Body of pancreas (tissue), 4 donors: ENCODE measurements around the gene LRFN2. TPM values are rescaled to one million over a fixed set of nuclear protein-coding genes. Genes with fewer than 3 reads are reported as not detected.

Experiments used
- ATAC-seq: fragments of 150-250 bp; one replicate; pipeline ENCODE4 v1.9.1; 2016
- DNase-seq, 4 donors: peaks; one replicate each; pipeline ENCODE4 v3.0.0-alpha.2; 2019
- H3K27ac ChIP-seq, 4 donors: fragments of 200-600 bp; sonication (generic); 1 replicate in 3 of 4; 2 replicates in 1 of 4; pipeline versions ENCODE4 v1.5.1 to v1.6.1; 2016 to 2019; ENCODE audit warnings: mild to moderate bottlenecking in 1 of 4, mixed read lengths in 1 of 4, moderate library complexity in 1 of 4
- H3K27me3 ChIP-seq, 2 donors: fragments of 200-600 bp; sonication (generic); one replicate each; pipeline ENCODE4 v1.6.0; 2016; ENCODE audit warnings: mild to moderate bottlenecking in 1 of 2
- H3K36me3 ChIP-seq, 2 donors: fragments of 200-600 bp; sonication (generic); replicated peaks in 1 of 2; 2 replicates each; pipeline ENCODE4 v1.5.1; 2016; ENCODE audit warnings: low read depth in 2 of 2; ENCODE audit not compliant: insufficient read depth in 1 of 2
- H3K4me1 ChIP-seq: fragments of 200-600 bp; sonication (generic); one replicate; pipeline ENCODE4 v1.6.0; 2016
- H3K4me3 ChIP-seq, 2 donors: fragments of 200-600 bp; sonication (generic); 1 replicate in 1 of 2; 2 replicates in 1 of 2; pipeline ENCODE4 v1.5.1; 2016 to 2019
- H3K9me3 ChIP-seq, 3 donors: fragments of 200-600 bp; sonication (generic); 1 replicate in 2 of 3; 2 replicates in 1 of 3; pipeline ENCODE4 v1.5.1; 2016
- POLR2A ChIP-seq, 3 donors: fragments of 450-650 bp; IDR thresholded peaks; one replicate each; pipeline ENCODE4 v1.6.1; 2016; ENCODE audit warnings: antibody characterized with exemption in 3 of 3, mild to moderate bottlenecking in 2 of 3
- WGBS, 2 donors: methylation state at CpG; one replicate each; pipeline ENCODE4 v1.1.5; 2017; 5-methylcytosine and 5-hydroxymethylcytosine counted together
- intact Hi-C: fragments of 100-400 bp; cut with DNase I; formaldehyde crosslinking; loops from one replicate; pipeline ENCODE4 v1.15.1; 2023
- total RNA-seq, 2 donors: library from RNA; depleted of rRNA; stranded (reverse); fragments of >200 nt; gene quantifications; one replicate each; pipeline ENCODE4 v1.1.0, GENCODE V29; 2016
- TF ChIP-seq, protein P1 (sequence below), 7 experiments: fragments of 450-650 bp in 4 of 7; fragments of 200-600 bp in 3 of 7; sonication (generic) in 3 of 7; IDR thresholded peaks; one replicate each; pipeline ENCODE4 v1.5.1; 2016 to 2019; ENCODE audit warnings: antibody characterized with exemption in 7 of 7

LRFN2 gene
- total RNA-seq, 2 donors from 2014 or later, result 0.33 TPM; not detected in 1

DNA sequence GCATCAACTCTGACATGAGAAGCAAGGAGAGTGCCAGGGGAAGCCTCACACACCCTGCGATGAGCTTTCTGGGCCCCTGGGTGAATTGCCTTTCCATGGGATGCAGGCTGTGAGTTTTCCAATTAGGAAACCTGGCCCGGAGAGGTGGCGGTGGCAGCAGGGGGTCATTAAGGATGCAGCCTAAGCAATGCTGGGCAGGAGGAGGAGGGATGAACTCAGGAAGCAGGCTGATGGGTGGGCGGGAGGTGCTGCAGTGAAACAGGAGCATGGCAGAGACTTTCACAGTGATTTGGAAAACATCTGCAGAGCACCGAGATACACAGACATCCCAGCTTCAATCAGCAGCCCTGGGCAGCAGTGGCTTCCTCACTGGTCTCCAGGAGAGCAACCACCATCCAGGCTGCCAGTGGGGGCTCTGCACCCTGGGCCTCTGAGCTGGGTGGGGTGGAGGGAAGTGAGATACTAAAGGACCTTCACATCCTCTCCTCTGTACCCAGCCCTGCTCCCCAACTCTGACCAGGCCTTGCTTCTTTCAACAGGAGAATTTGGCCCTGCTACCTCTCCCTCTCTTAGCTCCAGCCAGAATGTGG lies 44.9 kb downstream of the LRFN2 start:
- no peaks in the 10 kb centered on the region for H3K4me1 ChIP-seq
- ATAC-seq, result no peak
- TF ChIP-seq, protein P1, sequence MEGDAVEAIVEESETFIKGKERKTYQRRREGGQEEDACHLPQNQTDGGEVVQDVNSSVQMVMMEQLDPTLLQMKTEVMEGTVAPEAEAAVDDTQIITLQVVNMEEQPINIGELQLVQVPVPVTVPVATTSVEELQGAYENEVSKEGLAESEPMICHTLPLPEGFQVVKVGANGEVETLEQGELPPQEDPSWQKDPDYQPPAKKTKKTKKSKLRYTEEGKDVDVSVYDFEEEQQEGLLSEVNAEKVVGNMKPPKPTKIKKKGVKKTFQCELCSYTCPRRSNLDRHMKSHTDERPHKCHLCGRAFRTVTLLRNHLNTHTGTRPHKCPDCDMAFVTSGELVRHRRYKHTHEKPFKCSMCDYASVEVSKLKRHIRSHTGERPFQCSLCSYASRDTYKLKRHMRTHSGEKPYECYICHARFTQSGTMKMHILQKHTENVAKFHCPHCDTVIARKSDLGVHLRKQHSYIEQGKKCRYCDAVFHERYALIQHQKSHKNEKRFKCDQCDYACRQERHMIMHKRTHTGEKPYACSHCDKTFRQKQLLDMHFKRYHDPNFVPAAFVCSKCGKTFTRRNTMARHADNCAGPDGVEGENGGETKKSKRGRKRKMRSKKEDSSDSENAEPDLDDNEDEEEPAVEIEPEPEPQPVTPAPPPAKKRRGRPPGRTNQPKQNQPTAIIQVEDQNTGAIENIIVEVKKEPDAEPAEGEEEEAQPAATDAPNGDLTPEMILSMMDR (IDR thresholded peaks at IDR 0.05), result no peak
- TF ChIP-seq POLR2A (IDR thresholded peaks at IDR 0.05), result no peak
- no peaks in the 10 kb centered on the region for H3K9me3 ChIP-seq
- DNase-seq, result no peak
- 75 to 80% methylated on average over 5 of the region's 5 CpGs for WGBS, 2 donors
- H3K36me3 ChIP-seq, result no peaks in the 10 kb centered on the region
- no peaks in the 10 kb centered on the region for H3K27me3 ChIP-seq
- H3K27ac ChIP-seq, result no peak overlapping the region
- H3K4me3 ChIP-seq, result no peak overlapping the region
- intact Hi-C loops, result no loop called here

DNA sequence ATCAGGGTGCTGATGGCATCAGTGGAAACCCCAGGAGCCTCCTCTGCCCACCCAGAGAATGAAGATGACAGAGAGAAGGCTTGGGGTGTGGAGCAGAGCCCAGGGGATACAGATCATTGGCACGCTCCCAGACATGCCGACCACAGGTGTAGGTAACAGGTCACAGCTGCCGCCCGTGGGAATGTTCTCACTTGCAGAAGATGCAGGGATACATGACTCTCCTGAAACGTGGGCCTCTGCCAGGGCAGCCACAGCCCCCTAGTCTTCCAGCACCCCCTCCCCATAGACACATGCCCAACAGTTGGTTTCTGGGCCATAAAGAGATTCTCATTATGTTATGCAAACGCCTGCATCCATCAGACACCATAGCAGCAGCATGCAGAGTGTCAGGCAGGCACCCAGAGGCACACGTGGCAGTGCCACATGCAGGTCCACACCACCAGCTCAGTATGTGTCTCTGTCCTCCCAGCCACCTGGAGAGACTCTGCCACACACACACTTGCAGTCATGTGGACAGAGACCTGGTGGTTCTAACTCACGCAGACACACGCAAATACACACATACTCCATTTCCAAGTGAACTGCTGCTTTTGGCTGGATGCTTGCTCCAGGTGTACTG lies 45.5 kb downstream of the LRFN2 start:
- WGBS, 2 donors, result 44 to 57% methylated on average over 6 to 9 of the region's 9 CpGs
- Histone ChIP-seq H3K4me1 (no peaks in the 10 kb centered on the region), H3K4me3 (no peak overlapping the region), H3K36me3 (no peaks in the 10 kb centered on the region), H3K9me3 (no peaks in the 10 kb centered on the region), H3K27ac (no peak overlapping the region), H3K27me3 (no peaks in the 10 kb centered on the region)
- TF ChIP-seq, protein P1 (IDR thresholded peaks at IDR 0.05), result no peak
- no peak for TF ChIP-seq POLR2A (IDR thresholded peaks at IDR 0.05)
- no peak for ATAC-seq
- intact Hi-C loops, result no loop called here
- DNase-seq, result peak in 1 of 4 donors; percentile 48

DNA sequence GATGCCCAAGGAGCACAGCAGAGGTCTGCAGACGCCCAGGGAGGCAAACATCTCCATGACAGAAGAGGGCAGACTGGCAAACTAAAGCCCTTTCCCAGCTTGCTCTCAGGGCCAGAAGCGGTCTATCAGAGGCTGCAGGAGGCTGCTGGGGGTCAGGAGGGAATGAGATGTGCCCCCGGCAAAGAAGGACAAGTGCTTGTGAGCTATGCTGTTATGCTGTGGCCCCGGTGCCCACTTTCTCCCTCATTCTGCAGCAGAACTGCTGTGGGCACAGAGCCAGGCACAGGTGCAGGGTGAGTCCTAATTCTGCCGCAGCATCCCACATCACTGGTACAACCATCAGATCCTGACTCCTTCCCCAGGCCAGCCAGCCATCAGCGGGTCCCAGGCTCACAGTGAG lies 46.4 kb downstream of the LRFN2 start:
- DNase-seq, result no peak
- no peak for ATAC-seq
- Histone ChIP-seq H3K27ac (no peak overlapping the region), H3K4me3 (no peak overlapping the region), H3K27me3 (no peaks in the 10 kb centered on the region), H3K36me3 (no peaks in the 10 kb centered on the region), H3K4me1 (no peaks in the 10 kb centered on the region), H3K9me3 (no peaks in the 10 kb centered on the region)
- intact Hi-C loops, result no loop called here
- WGBS, 2 donors, result 76 to 85% methylated on average over 2 to 6 of the region's 6 CpGs
- TF ChIP-seq, protein P1 (IDR thresholded peaks at IDR 0.05), result no peak
- TF ChIP-seq POLR2A (IDR thresholded peaks at IDR 0.05), result no peak

DNA sequence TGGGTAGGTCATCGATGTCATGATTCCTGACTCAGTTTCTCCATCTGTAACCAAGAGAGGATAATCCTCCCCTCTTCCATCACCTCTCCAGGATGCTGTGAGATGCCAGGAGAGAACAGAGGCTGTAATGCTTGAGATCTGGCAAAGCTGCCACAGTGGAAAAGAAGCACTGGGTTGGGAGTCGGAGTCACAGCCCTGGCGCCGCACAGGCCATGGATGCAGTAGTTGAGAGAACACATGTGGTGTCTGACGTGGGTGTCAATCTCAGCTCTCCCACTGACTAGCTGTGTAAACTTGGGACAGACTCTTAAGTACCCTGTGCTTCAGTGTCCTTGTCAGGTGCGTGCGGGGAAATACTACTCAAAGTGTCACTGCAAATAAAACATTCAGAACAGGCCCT lies 47.3 kb downstream of the LRFN2 start:
- no peak overlapping the region for H3K27ac ChIP-seq
- no peaks in the 10 kb centered on the region for H3K4me1 ChIP-seq
- ATAC-seq (no peak), DNase-seq (no peak)
- H3K27me3 ChIP-seq, result no peaks in the 10 kb centered on the region
- TF ChIP-seq, protein P1 (IDR thresholded peaks at IDR 0.05), result no peak
- no peak for TF ChIP-seq POLR2A (IDR thresholded peaks at IDR 0.05)
- no peak overlapping the region for H3K4me3 ChIP-seq
- intact Hi-C loops, result no loop called here
- 84 to 94% methylated on average over 7 of the region's 7 CpGs for WGBS, 2 donors
- H3K9me3 ChIP-seq, result no peaks in the 10 kb centered on the region
- no peaks in the 10 kb centered on the region for H3K36me3 ChIP-seq

DNA sequence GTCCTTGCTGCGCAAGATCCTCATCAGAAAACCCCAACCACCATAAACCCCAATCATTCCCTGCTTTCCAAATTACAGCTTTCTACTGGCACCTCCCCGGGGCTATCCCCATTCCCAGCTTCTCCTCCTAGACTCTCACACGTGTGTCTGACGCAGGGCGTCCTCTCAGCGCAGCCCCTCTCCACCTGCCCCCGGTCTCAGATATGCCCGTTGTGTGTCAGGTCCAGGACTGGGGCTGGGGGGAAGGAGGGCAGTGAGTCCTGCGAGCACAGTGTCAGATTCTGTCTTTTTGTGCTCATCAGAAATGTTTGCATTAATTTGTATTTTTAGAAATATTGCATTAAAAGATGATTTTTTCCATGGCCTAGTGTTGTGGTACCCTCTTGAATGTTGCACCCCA lies 48.6 kb downstream of the LRFN2 start:
- no peak for DNase-seq
- Histone ChIP-seq H3K36me3 (no peaks in the 10 kb centered on the region), H3K27ac (no peak overlapping the region), H3K4me1 (no peaks in the 10 kb centered on the region), H3K27me3 (no peaks in the 10 kb centered on the region), H3K9me3 (no peaks in the 10 kb centered on the region), H3K4me3 (no peak overlapping the region)
- WGBS, 2 donors, result 84 to 90% methylated on average over 9 of the region's 9 CpGs
- intact Hi-C loops, result no loop called here
- ATAC-seq, result no peak
- TF ChIP-seq, protein P1 (IDR thresholded peaks at IDR 0.05), result no peak
- TF ChIP-seq POLR2A (IDR thresholded peaks at IDR 0.05), result no peak
